IMR-90 (cell line): ENCODE data around the gene CHRNA1.

ENCODE experiments used
- CEBPB ChIP-seq: IDR thresholded peaks from 2 replicates; pipeline ENCODE4 v1.6.1; 2012; ENCODE audit warnings: low read depth, low read length, improper control_type of control experiment
- CHD1 ChIP-seq: IDR thresholded peaks from 2 replicates; pipeline ENCODE4 v1.6.1; 2012; ENCODE audit warnings: low read depth, low read length, improper control_type of control experiment
- CTCF ChIP-seq: conservative IDR thresholded peaks from 2 replicates; pipeline ENCODE4 v1.5.1; 2012; ENCODE audit warnings: mild to moderate bottlenecking, low read depth, low read length, improper control_type of control experiment
- MXI1 ChIP-seq: IDR thresholded peaks from 2 replicates; pipeline ENCODE4 v1.6.1; 2012; ENCODE audit warnings: low read depth, mild to moderate bottlenecking, low read length, moderate library complexity, borderline replicate concordance
- POLR2A ChIP-seq: IDR thresholded peaks from 2 replicates; pipeline ENCODE4 v1.6.1; 2012; ENCODE audit warnings: mild to moderate bottlenecking, low read depth, low read length
- RFX5 ChIP-seq: IDR thresholded peaks from 2 replicates; pipeline ENCODE4 v1.8.0; 2012; ENCODE audit warnings: low read depth, mild to moderate bottlenecking, low read length, moderate library complexity
- SMC3 ChIP-seq: fragments of 150-350 bp; IDR thresholded peaks from 2 replicates; pipeline ENCODE4 v1.6.1; 2016; ENCODE audit warnings: low read depth, mild to moderate bottlenecking, antibody characterized with exemption, low read length, moderate library complexity

GRCh38 chr2:174704642-174705041 is 59.6 kb downstream of the CHRNA1 start:
- TF ChIP-seq CTCF (no peak), MXI1 (no peak), CEBPB (no peak), POLR2A (no peak), RFX5 (no peak), SMC3 (no peak), CHD1 (no peak)
